ENCODE results near the gene SV2C. TPM values are rescaled to one million over a fixed set of nuclear protein-coding genes. Genes with fewer than 3 reads are reported as not detected.

Gene SV2C
- total RNA-seq, 1 experiment from 2014 or later, result not detected

GRCh38 chr5:76153271-76153670, 70.1 kb downstream of the SV2C start:
- Histone ChIP-seq H3K9ac (ENCODE audit: low read length) (no peak overlapping the region), H3K9me3 (ENCODE audit: control insufficient read depth in 1 of 2, insufficient read depth in 1 of 2, low read depth in 1 of 2, low read length in 2 of 2) (no peaks in the 10 kb centered on the region), H2AFZ (ENCODE audit: low read depth, low read length, poor library complexity, severe bottlenecking) (no peak overlapping the region), H3K9me2 (ENCODE audit: insufficient read depth) (no peaks in the 10 kb centered on the region), H3K4me2 (ENCODE audit: low read length) (no peak overlapping the region), H3K27me3 (ENCODE audit: insufficient read depth, low read length) (peaks cover 55% of the 10 kb centered on the region), H4K20me1 (ENCODE audit: insufficient read depth) (no peaks in the 10 kb centered on the region), H3K79me2 (ENCODE audit: insufficient read depth, low read length) (no peaks in the 10 kb centered on the region), H3K4me1 (ENCODE audit: control insufficient read depth in 1 of 2, insufficient read depth in 2 of 2, low read length in 2 of 2) (no peaks in the 10 kb centered on the region), H3K27ac (ENCODE audit: low read depth, low read length) (no peak overlapping the region), H3K36me3 (ENCODE audit: control insufficient read depth in 1 of 2, insufficient read depth in 2 of 2, low read length in 2 of 2) (no peaks in the 10 kb centered on the region), H3K4me3 (replicated peaks in 1 of 2; ENCODE audit: low read depth in 1 of 2, low read length in 2 of 2) (no peak overlapping the region)
- RAD21 ChIA-PET (ENCODE audit: low non-redundant PET in 1 of 2, low total read pairs in 2 of 2, uncharacterized antibody in 2 of 2, unreplicated experiment in 2 of 2), result no interaction called here
- no TSS peak for BruUV-seq (replicated peaks)
- DNase-seq (ENCODE audit: low read depth, low spot score) (no peak), ATAC-seq (no peak)
- intact Hi-C loops (cut with micrococcal nuclease), result no loop called here
- TF ChIP-seq CEBPB (IDR thresholded peaks at IDR 0.05; ENCODE audit: low read depth), result no peak
- no peak for TF ChIP-seq CBX3 (IDR thresholded peaks at IDR 0.05; ENCODE audit: low read depth)
- TF ChIP-seq YY1 (IDR thresholded peaks at IDR 0.05; ENCODE audit: extremely low read depth, insufficient replicate concordance, low read depth, low read length), result no peak
- TF ChIP-seq ZNF274 (IDR thresholded peaks at IDR 0.05; ENCODE audit: low read depth, low read length), result no peak
- TF ChIP-seq EGR1 (IDR thresholded peaks at IDR 0.05; ENCODE audit: low read depth), result no peak
- no peak for TF ChIP-seq REST (IDR thresholded peaks at IDR 0.05; ENCODE audit: low read depth)
- no peak for TF ChIP-seq JUND (IDR thresholded peaks at IDR 0.05)
- no peak for TF ChIP-seq FOSL1 (IDR thresholded peaks at IDR 0.05; ENCODE audit: low read depth)
- no peak for TF ChIP-seq ZBTB33 (IDR thresholded peaks at IDR 0.05; ENCODE audit: extremely low read depth, insufficient replicate concordance, low read length)
- no peak for TF ChIP-seq TCF7L2 (IDR thresholded peaks at IDR 0.05; ENCODE audit: borderline replicate concordance, extremely low read depth, insufficient read depth, insufficient read length)
- no peak for TF ChIP-seq RAD21 (IDR thresholded peaks at IDR 0.05; ENCODE audit: low read depth)
- no peak for TF ChIP-seq POLR2AphosphoS5 (IDR thresholded peaks at IDR 0.05; ENCODE audit: low read depth, low read length)
- POLR2A ChIA-PET, result no interaction called here
- CTCF ChIA-PET, result interaction anchor here (0.9 kb wide), 1 partner anchor 22 kb away, joined by 3 read pairs; no protein-coding TSS in a partner anchor

Measured in HCT116 (cell line).